Mesendoderm (in vitro differentiated cells): ENCODE results near the gene SART3. TPM values are rescaled to one million over a fixed set of nuclear protein-coding genes. Genes with fewer than 3 reads are reported as not detected.

Source experiments
- DNase-seq: peaks from one replicate; pipeline ENCODE4 v3.0.0; 2013
- H2AK5ac ChIP-seq: 2 replicates; pipeline ENCODE4 v1.6.1; 2013; ENCODE audit warnings: low read length, inconsistent platforms
- H2BK120ac ChIP-seq: 2 replicates; pipeline ENCODE4 v1.6.1; 2013; ENCODE audit warnings: low read depth, mild to moderate bottlenecking, low read length, moderate library complexity, mixed read lengths
- H2BK15ac ChIP-seq: replicated peaks from 2 replicates; pipeline ENCODE4 v1.6.1; 2013; ENCODE audit warnings: low read depth, mild to moderate bottlenecking, moderate library complexity
- H2BK5ac ChIP-seq: 2 replicates; pipeline ENCODE4 v1.6.1; 2013; ENCODE audit warnings: low read length, inconsistent platforms
- H3K18ac ChIP-seq: 2 replicates; pipeline ENCODE4 v1.6.1; 2013; ENCODE audit warnings: mild to moderate bottlenecking, low read length, mixed read lengths
- H3K23ac ChIP-seq: one replicate; pipeline ENCODE4 v1.6.1; 2013; ENCODE audit warnings: low read length
- H3K27ac ChIP-seq: 2 replicates; pipeline ENCODE4 v1.5.1; 2013; ENCODE audit warnings: low read depth, mild to moderate bottlenecking, inconsistent platforms, low read length, moderate library complexity
- H3K27me3 ChIP-seq: 2 replicates; pipeline ENCODE4 v1.6.1; 2013; ENCODE audit warnings: low read length, control low read depth, mild to moderate bottlenecking, inconsistent platforms; ENCODE audit not compliant: insufficient read depth, poor library complexity
- H3K36me3 ChIP-seq: 2 replicates; pipeline ENCODE4 v1.6.1; 2013; ENCODE audit warnings: low read length, inconsistent platforms; ENCODE audit not compliant: control insufficient read depth, insufficient read depth
- H3K4ac ChIP-seq: one replicate; pipeline ENCODE4 v1.6.1; 2013; ENCODE audit warnings: low read depth, mild to moderate bottlenecking, low read length, moderate library complexity
- H3K4me1 ChIP-seq: 2 replicates; pipeline ENCODE4 v1.6.1; 2013; ENCODE audit warnings: low read depth, low read length, inconsistent platforms; ENCODE audit not compliant: control insufficient read depth
- H3K4me2 ChIP-seq: 2 replicates; pipeline ENCODE4 v1.6.1; 2013; ENCODE audit warnings: low read length
- H3K4me3 ChIP-seq: 2 replicates; pipeline ENCODE4 v1.5.1; 2013; ENCODE audit warnings: mild to moderate bottlenecking, low read length
- H3K56ac ChIP-seq: one replicate; pipeline ENCODE4 v1.6.1; 2013; ENCODE audit warnings: low read length
- H3K79me1 ChIP-seq: 2 replicates; pipeline ENCODE4 v1.6.1; 2013; ENCODE audit warnings: low read length, inconsistent platforms
- H3K79me2 ChIP-seq: 2 replicates; pipeline ENCODE4 v1.6.1; 2013; ENCODE audit warnings: mild to moderate bottlenecking, low read length; ENCODE audit not compliant: control insufficient read depth, insufficient read depth
- H3K9ac ChIP-seq: 2 replicates; pipeline ENCODE4 v1.6.1; 2013; ENCODE audit warnings: low read length, inconsistent platforms
- H4K5ac ChIP-seq: one replicate; pipeline ENCODE4 v1.6.1; 2013; ENCODE audit warnings: low read length
- H4K8ac ChIP-seq: one replicate; pipeline ENCODE4 v1.6.1; 2013; ENCODE audit warnings: low read depth, mild to moderate bottlenecking, control low read depth, low read length, moderate library complexity
- WGBS: extraction: QIAGEN DNeasy Blood & Tissue Kit; methylation state at CpG from one replicate; pipeline ENCODE4 v1.1.7; 2013; ENCODE audit warnings: low lambda C conversion rate, missing lambda C conversion rate; ENCODE audit not compliant: insufficient coverage; ENCODE audit errors: extremely low coverage; 5-methylcytosine and 5-hydroxymethylcytosine counted together
- polyA plus RNA-seq, 2 experiments: library from polyadenylated mRNA; stranded (reverse); fragments of 200-250 nt; gene quantifications; one replicate each; pipeline ENCODE4 v1.2.3, GENCODE V29; 2013

The SART3 gene
- 44.4 TPM for polyA plus RNA-seq (2013, experiment 1 of 2)
- polyA plus RNA-seq (2013, experiment 2 of 2): 44.8 TPM

GRCh38 chr12:108560752-108561719, at the start of gene SART3:
SART3 (minus strand) TSS chr12:108561173; CDS start chr12:108561154, 19 bp downstream.
- peak within 1 kb of the TSS; percentile 100 for H3K56ac ChIP-seq
- H3K9ac ChIP-seq: peak within 1 kb of the TSS; percentile 99
- H4K8ac ChIP-seq: no peak within 1 kb of the TSS
- peaks cover 48% of the 10 kb centered on the region for H3K79me2 ChIP-seq
- H3K4ac ChIP-seq: peak within 1 kb of the TSS; percentile 74
- H3K27ac ChIP-seq: peak within 1 kb of the TSS; percentile 60
- H3K4me3 ChIP-seq: peak within 1 kb of the TSS; percentile 98
- H2BK120ac ChIP-seq: peak within 1 kb of the TSS; percentile 62
- H2AK5ac ChIP-seq: peak within 1 kb of the TSS; percentile 97
- H3K4me2 ChIP-seq: peak within 1 kb of the TSS; percentile 91
- DNase-seq: peak; percentile 98
- peaks cover 12% of the 10 kb centered on the region for H3K79me1 ChIP-seq
- peak within 1 kb of the TSS; percentile 65 for H3K18ac ChIP-seq
- H4K5ac ChIP-seq: no peak within 1 kb of the TSS
- peak within 1 kb of the TSS; percentile 95 for H2BK5ac ChIP-seq
- H3K4me1 ChIP-seq: peaks cover 2% of the 10 kb centered on the region
- H2BK15ac ChIP-seq: no peak within 1 kb of the TSS
- peak within 1 kb of the TSS; percentile 100 for H3K23ac ChIP-seq
- H3K27me3 ChIP-seq: no peaks in the 10 kb centered on the region
- H3K36me3 ChIP-seq: peaks cover 4% of the 10 kb centered on the region
- no CpG with 5 or more reads among the region's 57 CpGs for WGBS

GRCh38 chr12:108610336-108610815, 49.4 kb upstream of the SART3 start:
- Histone ChIP-seq H3K4me3 (no peak overlapping the region), H3K36me3 (no peaks in the 10 kb centered on the region), H3K27me3 (no peaks in the 10 kb centered on the region), H2BK15ac (no peak overlapping the region), H3K56ac (no peak overlapping the region), H2AK5ac (no peak overlapping the region), H3K27ac (no peak overlapping the region), H3K9ac (no peak overlapping the region), H3K4ac (no peak overlapping the region), H4K5ac (no peak overlapping the region), H3K23ac (no peak overlapping the region), H3K79me1 (no peaks in the 10 kb centered on the region), H3K18ac (no peak overlapping the region), H4K8ac (no peak overlapping the region), H3K4me2 (no peak overlapping the region), H3K4me1 (no peaks in the 10 kb centered on the region), H3K79me2 (no peaks in the 10 kb centered on the region), H2BK5ac (no peak overlapping the region), H2BK120ac (no peak overlapping the region)
- DNase-seq: no peak
- WGBS: no CpG with 5 or more reads among the region's 8 CpGs

GRCh38 chr12:108609537-108610335, 48.8 kb upstream of the SART3 start:
- no peak for DNase-seq
- WGBS: no CpG with 5 or more reads among the region's 21 CpGs
- H3K79me1 ChIP-seq: no peaks in the 10 kb centered on the region
- no peak overlapping the region for H3K56ac ChIP-seq
- H3K4ac ChIP-seq: no peak overlapping the region
- no peak overlapping the region for H4K8ac ChIP-seq
- H3K23ac ChIP-seq: no peak overlapping the region
- H3K36me3 ChIP-seq: no peaks in the 10 kb centered on the region
- no peaks in the 10 kb centered on the region for H3K4me1 ChIP-seq
- no peak overlapping the region for H2BK15ac ChIP-seq
- no peaks in the 10 kb centered on the region for H3K79me2 ChIP-seq
- H3K9ac ChIP-seq: no peak overlapping the region
- no peak overlapping the region for H4K5ac ChIP-seq
- H2BK5ac ChIP-seq: no peak overlapping the region
- H3K4me3 ChIP-seq: no peak overlapping the region
- H3K4me2 ChIP-seq: no peak overlapping the region
- no peak overlapping the region for H3K27ac ChIP-seq
- H3K27me3 ChIP-seq: no peaks in the 10 kb centered on the region
- H2BK120ac ChIP-seq: no peak overlapping the region
- no peak overlapping the region for H3K18ac ChIP-seq
- no peak overlapping the region for H2AK5ac ChIP-seq

- Histone ChIP-seq H3K4me3 (no peak overlapping the region), H3K36me3 (no peaks in the 10 kb centered on the region), H3K18ac (no peak overlapping the region), H2BK120ac (no peak overlapping the region), H3K79me1 (no peaks in the 10 kb centered on the region), H3K27me3 (no peaks in the 10 kb centered on the region), H4K8ac (no peak overlapping the region), H3K9ac (no peak overlapping the region), H2BK15ac (no peak overlapping the region), H3K4ac (no peak overlapping the region), H3K4me2 (no peak overlapping the region), H4K5ac (no peak overlapping the region), H3K27ac (no peak overlapping the region), H3K23ac (no peak overlapping the region), H2BK5ac (no peak overlapping the region), H3K79me2 (no peaks in the 10 kb centered on the region), H3K56ac (no peak overlapping the region), H2AK5ac (no peak overlapping the region), H3K4me1 (no peaks in the 10 kb centered on the region)
- WGBS: no CpG with 5 or more reads among the region's 5 CpGs
- no peak for DNase-seq
Observed at GRCh38 chr12:108608616-108609015, 47.6 kb upstream of the SART3 start.

GRCh38 chr12:108607981-108608600, 47.1 kb upstream of the SART3 start:
- Histone ChIP-seq H4K8ac (no peak overlapping the region), H3K23ac (no peak overlapping the region), H3K4me3 (no peak overlapping the region), H2AK5ac (no peak overlapping the region), H3K79me2 (no peaks in the 10 kb centered on the region), H3K4me2 (no peak overlapping the region), H2BK5ac (no peak overlapping the region), H2BK120ac (no peak overlapping the region), H3K4me1 (no peaks in the 10 kb centered on the region), H3K56ac (no peak overlapping the region), H3K36me3 (no peaks in the 10 kb centered on the region), H3K27me3 (no peaks in the 10 kb centered on the region), H3K27ac (no peak overlapping the region), H2BK15ac (no peak overlapping the region), H3K79me1 (no peaks in the 10 kb centered on the region), H4K5ac (no peak overlapping the region), H3K9ac (no peak overlapping the region), H3K18ac (no peak overlapping the region), H3K4ac (no peak overlapping the region)
- DNase-seq: no peak
- WGBS: no CpG with 5 or more reads among the region's 10 CpGs
